ENCODE results near the gene TMEM163. TPM values are rescaled to one million over a fixed set of nuclear protein-coding genes. Genes with fewer than 3 reads are reported as not detected.

Gene TMEM163
- total and polyA plus RNA-seq, 2 of the 13 experiments (the other 11 are each of a cell fraction or from before 2014, with no cell fraction given), result 0.05 TPM; not detected in 1

DNA sequence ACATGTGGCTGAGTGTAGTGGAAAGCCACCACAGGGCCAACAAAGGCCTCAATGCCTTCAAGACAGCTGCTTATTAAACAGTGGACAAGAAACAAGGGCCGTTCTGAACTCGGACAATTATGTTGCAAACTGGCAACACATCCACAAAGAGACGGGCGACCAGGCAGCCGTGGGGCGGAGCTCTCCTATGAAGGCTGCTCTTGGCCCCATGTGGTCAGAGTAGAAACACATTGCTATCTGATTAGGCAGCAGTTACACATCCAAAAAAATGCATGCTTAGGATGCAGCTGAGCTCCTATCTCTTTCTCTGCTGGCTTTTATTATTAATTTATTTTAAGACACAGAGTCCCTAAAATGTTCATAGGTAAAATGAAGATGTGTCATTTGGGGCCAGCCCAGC, 163.4 kb downstream of the TMEM163 start:
- ChIA-PET CTCF (ENCODE audit: low intra/inter-chr PET ratio, low total read pairs) (no interaction called here), POLR2A (no interaction called here)
- in situ Hi-C loops (cut with HindIII; ENCODE audit: extremely low pct_ligation_motif_present, low pct_unique_long_range_greater_than_20kb), result no loop called here

More for the DNA sequence above, 163.4 kb downstream of the TMEM163 start:
- intact Hi-C loops (cut with micrococcal nuclease; ENCODE audit: unreplicated experiment), result no loop called here
- Histone ChIP-seq H3K4me1 (ENCODE audit: insufficient read depth, low read length) (no peaks in the 10 kb centered on the region), H3K79me2 (ENCODE audit: insufficient read depth, low read length) (no peaks in the 10 kb centered on the region), H3K27ac (ENCODE audit: extremely low read length, insufficient read depth, low read length) (no peak overlapping the region), H3K4me2 (ENCODE audit: low read depth, low read length) (no peak overlapping the region), H2AFZ (ENCODE audit: low read length) (no peak overlapping the region), H3K36me3 (replicated peaks in 1 of 2; ENCODE audit: control insufficient read depth in 1 of 2, insufficient read depth in 2 of 2, low read length in 2 of 2) (no peaks in the 10 kb centered on the region), H3K27me3 (ENCODE audit: control insufficient read depth in 1 of 2, insufficient read depth in 2 of 2, low read length in 2 of 2) (peaks cover 3 to 41% of the 10 kb centered on the region in 2 experiments; a peak in 4 of 5 replicates), H3K9ac (ENCODE audit: insufficient read depth, low read depth, low read length) (no peak overlapping the region), H4K20me1 (ENCODE audit: insufficient read depth, low read length) (no peaks in the 10 kb centered on the region), H3K9me3 (ENCODE audit: low read length) (no peaks in the 10 kb centered on the region), H3K4me3 (replicated peaks in 1 of 3; ENCODE audit: insufficient read depth in 1 of 3, low read depth in 2 of 3, low read length in 3 of 3) (no peak overlapping the region)
- FAIRE-seq (no peak), DNase-seq (ENCODE audit: low spot score) (no peak), ATAC-seq (no peak)
- 30% methylated on average over 6 of the region's 6 CpGs for WGBS (ENCODE audit: low lambda C conversion rate)
- BruUV-seq (replicated peaks), result no TSS peak
- no peak for TF ChIP-seq MED13 (CRISPR knock-in tag; IDR thresholded peaks at IDR 0.05)
- TF ChIP-seq TCF7 (IDR thresholded peaks at IDR 0.05; ENCODE audit: low read depth), result no peak
- TF ChIP-seq ZNF557 (CRISPR knock-in tag; IDR thresholded peaks at IDR 0.05), result no peak
- no peak for TF ChIP-seq TFAP4 (IDR thresholded peaks at IDR 0.05; ENCODE audit: borderline replicate concordance, low read depth)
- TF ChIP-seq FOSL2 (CRISPR knock-in tag; IDR thresholded peaks at IDR 0.05), result no peak
- TF ChIP-seq, protein P1, sequence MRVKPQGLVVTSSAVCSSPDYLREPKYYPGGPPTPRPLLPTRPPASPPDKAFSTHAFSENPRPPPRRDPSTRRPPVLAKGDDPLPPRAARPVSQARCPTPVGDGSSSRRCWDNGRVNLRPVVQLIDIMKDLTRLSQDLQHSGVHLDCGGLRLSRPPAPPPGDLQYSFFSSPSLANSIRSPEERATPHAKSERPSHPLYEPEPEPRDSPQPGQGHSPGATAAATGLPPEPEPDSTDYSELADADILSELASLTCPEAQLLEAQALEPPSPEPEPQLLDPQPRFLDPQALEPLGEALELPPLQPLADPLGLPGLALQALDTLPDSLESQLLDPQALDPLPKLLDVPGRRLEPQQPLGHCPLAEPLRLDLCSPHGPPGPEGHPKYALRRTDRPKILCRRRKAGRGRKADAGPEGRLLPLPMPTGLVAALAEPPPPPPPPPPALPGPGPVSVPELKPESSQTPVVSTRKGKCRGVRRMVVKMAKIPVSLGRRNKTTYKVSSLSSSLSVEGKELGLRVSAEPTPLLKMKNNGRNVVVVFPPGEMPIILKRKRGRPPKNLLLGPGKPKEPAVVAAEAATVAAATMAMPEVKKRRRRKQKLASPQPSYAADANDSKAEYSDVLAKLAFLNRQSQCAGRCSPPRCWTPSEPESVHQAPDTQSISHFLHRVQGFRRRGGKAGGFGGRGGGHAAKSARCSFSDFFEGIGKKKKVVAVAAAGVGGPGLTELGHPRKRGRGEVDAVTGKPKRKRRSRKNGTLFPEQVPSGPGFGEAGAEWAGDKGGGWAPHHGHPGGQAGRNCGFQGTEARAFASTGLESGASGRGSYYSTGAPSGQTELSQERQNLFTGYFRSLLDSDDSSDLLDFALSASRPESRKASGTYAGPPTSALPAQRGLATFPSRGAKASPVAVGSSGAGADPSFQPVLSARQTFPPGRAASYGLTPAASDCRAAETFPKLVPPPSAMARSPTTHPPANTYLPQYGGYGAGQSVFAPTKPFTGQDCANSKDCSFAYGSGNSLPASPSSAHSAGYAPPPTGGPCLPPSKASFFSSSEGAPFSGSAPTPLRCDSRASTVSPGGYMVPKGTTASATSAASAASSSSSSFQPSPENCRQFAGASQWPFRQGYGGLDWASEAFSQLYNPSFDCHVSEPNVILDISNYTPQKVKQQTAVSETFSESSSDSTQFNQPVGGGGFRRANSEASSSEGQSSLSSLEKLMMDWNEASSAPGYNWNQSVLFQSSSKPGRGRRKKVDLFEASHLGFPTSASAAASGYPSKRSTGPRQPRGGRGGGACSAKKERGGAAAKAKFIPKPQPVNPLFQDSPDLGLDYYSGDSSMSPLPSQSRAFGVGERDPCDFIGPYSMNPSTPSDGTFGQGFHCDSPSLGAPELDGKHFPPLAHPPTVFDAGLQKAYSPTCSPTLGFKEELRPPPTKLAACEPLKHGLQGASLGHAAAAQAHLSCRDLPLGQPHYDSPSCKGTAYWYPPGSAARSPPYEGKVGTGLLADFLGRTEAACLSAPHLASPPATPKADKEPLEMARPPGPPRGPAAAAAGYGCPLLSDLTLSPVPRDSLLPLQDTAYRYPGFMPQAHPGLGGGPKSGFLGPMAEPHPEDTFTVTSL (CRISPR knock-in tag; IDR thresholded peaks at IDR 0.05; ENCODE audit: borderline replicate concordance), result no peak
- TF ChIP-seq ZNF546 (CRISPR knock-in tag; conservative IDR thresholded peaks at IDR 0.05), result no peak

Data from HepG2 (cell line).